ENCODE results near the gene WNT16.
"Not testable (repeated sequence)": the region's sequence is repeated elsewhere in the genome, so short reads cannot be mapped to it uniquely, and the experiment has no call there.

Gene WNT16

GRCh38 chr7:121306565-121306964 is 22.2 kb upstream of the WNT16 start:
- DNase-seq (ENCODE audit: low spot score), result no peak

GRCh38 chr7:121307021-121307574 is 21.7 kb upstream of the WNT16 start:
- DNase-seq (ENCODE audit: low spot score), result no peak

- DNase-seq (ENCODE audit: low spot score), result no peak
Measured at GRCh38 chr7:121313220-121313792, 15.5 kb upstream of the WNT16 start.

- DNase-seq (ENCODE audit: low spot score), result no peak
Measured at GRCh38 chr7:121313793-121314676, 14.8 kb upstream of the WNT16 start.

GRCh38 chr7:121315170-121315569 is 13.6 kb upstream of the WNT16 start:
- DNase-seq (ENCODE audit: low spot score), result not testable (repeated sequence)

- DNase-seq (ENCODE audit: low spot score), result no peak
Measured at GRCh38 chr7:121322460-121322859, 6.3 kb upstream of the WNT16 start.

GRCh38 chr7:121323515-121324302 is 5.1 kb upstream of the WNT16 start:
- DNase-seq (ENCODE audit: low spot score), result peak; percentile 31

GRCh38 chr7:121327671-121328070 is 1.1 kb upstream of the WNT16 start:
- no peak for DNase-seq (ENCODE audit: low spot score)

GRCh38 chr7:121329191-121330052 is 622 bp downstream of the WNT16 start:
- peak; percentile 45 for DNase-seq (ENCODE audit: low spot score)

GRCh38 chr7:121330053-121330833 is 1.4 kb downstream of the WNT16 start:
- DNase-seq (ENCODE audit: low spot score), result peak; percentile 52

- DNase-seq (ENCODE audit: low spot score), result no peak
Measured at GRCh38 chr7:121331048-121331447, 2.2 kb downstream of the WNT16 start.

GRCh38 chr7:121331574-121331973 is 2.8 kb downstream of the WNT16 start:
- DNase-seq (ENCODE audit: low spot score), result no peak

GRCh38 chr7:121334376-121334775 is 5.6 kb downstream of the WNT16 start:
- DNase-seq (ENCODE audit: low spot score), result no peak

GRCh38 chr7:121334875-121335648 is 6.3 kb downstream of the WNT16 start:
- DNase-seq (ENCODE audit: low spot score), result peak; percentile 40

- DNase-seq (ENCODE audit: low spot score), result no peak
Measured at GRCh38 chr7:121336579-121336978, 7.8 kb downstream of the WNT16 start.

GRCh38 chr7:121337398-121337797 is 8.6 kb downstream of the WNT16 start:
- DNase-seq (ENCODE audit: low spot score), result no peak

- no peak for DNase-seq (ENCODE audit: low spot score)
Measured at GRCh38 chr7:121339082-121339481, 10.3 kb downstream of the WNT16 start.

- no peak for DNase-seq (ENCODE audit: low spot score)
Measured at GRCh38 chr7:121341933-121342332, 13.1 kb downstream of the WNT16 start.

- no peak for DNase-seq (ENCODE audit: low spot score)
Measured at GRCh38 chr7:121342631-121343030, 13.8 kb downstream of the WNT16 start.

- no peak for DNase-seq (ENCODE audit: low spot score)
Measured at GRCh38 chr7:121343302-121343701, 14.5 kb downstream of the WNT16 start.
